GM12801 (cell line): ENCODE measurements around the gene SLC22A16.

Experiments
- CTCF ChIP-seq: IDR thresholded peaks from one replicate; pipeline ENCODE4 v1.5.1; 2011; ENCODE audit warnings: control low read depth; ENCODE audit not compliant: insufficient read length; ENCODE audit errors: extremely low read depth

Gene SLC22A16

GRCh38 chr6:110476046-110476849 is at the start of gene SLC22A16:
Gene SLC22A16, minus strand, starts transcription at chr6:110476613. Its CDS starts 39 bp downstream, at chr6:110476574.
- no peak for TF ChIP-seq CTCF

GRCh38 chr6:110525001-110525400 is 48.6 kb upstream of the SLC22A16 start:
- TF ChIP-seq CTCF = no peak

- TF ChIP-seq CTCF = no peak
Observed at GRCh38 chr6:110524305-110524704, 47.9 kb upstream of the SLC22A16 start.

GRCh38 chr6:110523451-110524021 is 47.1 kb upstream of the SLC22A16 start:
- TF ChIP-seq CTCF = no peak

- TF ChIP-seq CTCF = no peak
Observed at GRCh38 chr6:110522427-110522826, 46.0 kb upstream of the SLC22A16 start.

GRCh38 chr6:110520992-110521543 is 44.7 kb upstream of the SLC22A16 start:
- no peak for TF ChIP-seq CTCF

GRCh38 chr6:110520209-110520965 is 44.0 kb upstream of the SLC22A16 start:
- no peak for TF ChIP-seq CTCF
